Measurements from ENCODE around the gene SLC25A20.

SLC25A20 gene

GRCh38 chr3:48847504-48848423 is 50.9 kb downstream of the SLC25A20 start, which contains the start of gene PRKAR2A:
Gene PRKAR2A (minus strand): TSS chr3:48847874. CDS start chr3:48847596, 278 bp downstream.
- no peak for TF ChIP-seq CTCF (IDR thresholded peaks at IDR 0.05; ENCODE audit: control insufficient read depth, extremely low read depth, insufficient read depth)
- peak; percentile 53 for DNase-seq (ENCODE audit: low read depth)
- H3K4me3 ChIP-seq (ENCODE audit: low read depth, low read length): peak within 1 kb of the TSS; percentile 73

DNA sequence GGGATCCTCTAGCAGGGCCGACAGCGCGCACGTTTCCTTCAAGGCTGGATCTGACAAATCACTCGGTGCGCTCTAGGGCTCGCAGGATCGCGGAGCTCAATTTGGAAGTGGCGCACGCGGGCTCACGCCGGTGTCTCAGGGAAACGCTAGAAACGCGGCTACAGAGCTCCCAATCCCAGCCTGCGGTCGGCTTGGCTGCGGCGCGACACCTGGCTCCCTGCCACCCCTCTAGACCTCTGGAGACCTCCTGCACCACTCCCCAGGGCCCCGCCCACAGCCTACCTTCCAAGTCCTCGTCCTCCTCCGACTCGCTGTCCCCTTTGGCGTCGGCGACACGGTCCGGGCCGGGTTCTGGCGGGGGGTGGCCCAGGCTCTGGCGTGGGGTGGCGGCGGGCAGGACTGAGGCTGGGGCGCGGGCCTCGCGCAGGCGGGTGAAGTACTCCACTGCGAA is 51.6 kb downstream of the SLC25A20 start:
- peak overlapping the region; percentile 73 for H3K4me3 ChIP-seq (ENCODE audit: low read depth, low read length)
- peak; percentile 67 for DNase-seq (ENCODE audit: low read depth)
- no peak for TF ChIP-seq CTCF (IDR thresholded peaks at IDR 0.05; ENCODE audit: control insufficient read depth, extremely low read depth, insufficient read depth)

GRCh38 chr3:48845170-48845569 is 53.5 kb downstream of the SLC25A20 start:
- no peak for DNase-seq (ENCODE audit: low read depth)
- H3K4me3 ChIP-seq (ENCODE audit: low read depth, low read length): no peak overlapping the region
- TF ChIP-seq CTCF (IDR thresholded peaks at IDR 0.05; ENCODE audit: control insufficient read depth, extremely low read depth, insufficient read depth): no peak

- no peak overlapping the region for H3K4me3 ChIP-seq (ENCODE audit: low read depth, low read length)
- DNase-seq (ENCODE audit: low read depth): no peak
- TF ChIP-seq CTCF (IDR thresholded peaks at IDR 0.05; ENCODE audit: control insufficient read depth, extremely low read depth, insufficient read depth): no peak
Observed at GRCh38 chr3:48837163-48837562, 61.5 kb downstream of the SLC25A20 start.

GRCh38 chr3:48835650-48836366 is 62.9 kb downstream of the SLC25A20 start:
- H3K4me3 ChIP-seq (ENCODE audit: low read depth, low read length): no peak overlapping the region
- TF ChIP-seq CTCF (IDR thresholded peaks at IDR 0.05; ENCODE audit: control insufficient read depth, extremely low read depth, insufficient read depth): no peak
- DNase-seq (ENCODE audit: low read depth): no peak

- no peak for DNase-seq (ENCODE audit: low read depth)
- no peak overlapping the region for H3K4me3 ChIP-seq (ENCODE audit: low read depth, low read length)
- no peak for TF ChIP-seq CTCF (IDR thresholded peaks at IDR 0.05; ENCODE audit: control insufficient read depth, extremely low read depth, insufficient read depth)
Observed at GRCh38 chr3:48832684-48833083, 66.0 kb downstream of the SLC25A20 start.
